ENCODE results near the gene PPIB. TPM values are rescaled to one million over a fixed set of nuclear protein-coding genes. Genes with fewer than 3 reads are reported as not detected.

Gene PPIB
- total RNA-seq, 1 donor from 2014 or later = 491 TPM

DNA sequence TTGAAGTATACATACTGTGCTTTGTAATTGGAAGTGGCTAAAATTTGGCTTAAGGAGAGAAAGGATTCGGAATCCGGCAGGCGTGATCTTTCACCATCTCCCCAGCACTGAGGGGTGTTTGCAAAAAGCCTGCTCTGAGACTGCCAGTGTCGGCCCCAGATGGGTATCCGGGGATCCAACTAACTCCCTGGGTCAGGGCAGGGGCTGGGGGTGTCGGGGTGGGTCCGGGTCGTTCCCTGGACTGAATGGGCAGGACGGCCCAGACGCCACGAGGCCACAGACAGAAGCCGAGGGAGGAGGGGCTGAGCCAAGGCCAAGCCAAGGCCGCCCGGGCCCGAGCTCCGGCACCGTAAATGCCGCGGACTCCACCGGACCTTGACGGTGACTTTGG is 349 bp downstream of the PPIB start:
- Mint-ChIP-seq H3K27me3 (no peaks in the 10 kb centered on the region), H3K9me3 (ENCODE audit: low read depth) (no peaks in the 10 kb centered on the region), H3K4me3 (ENCODE audit: low read depth) (peak overlapping the region; percentile 92), H3K4me1 (ENCODE audit: low read depth) (peaks cover 28% of the 10 kb centered on the region), H3K27ac (peak overlapping the region; percentile 86), H3K36me3 (ENCODE audit: insufficient read depth) (peaks cover 19% of the 10 kb centered on the region)
- no peak for TF ChIP-seq CTCF (IDR thresholded peaks at IDR 0.05; ENCODE audit: unreplicated experiment)
- DNase-seq (ENCODE audit: low spot score, unreplicated experiment) = no peak

GRCh38 chr15:64161688-64162477 is 939 bp downstream of the PPIB start:
- peaks cover 22% of the 10 kb centered on the region for H3K36me3 Mint-ChIP-seq (ENCODE audit: insufficient read depth)
- H3K9me3 Mint-ChIP-seq (ENCODE audit: low read depth) = no peaks in the 10 kb centered on the region
- DNase-seq (ENCODE audit: low spot score, unreplicated experiment) = no peak
- peak overlapping the region; percentile 92 for H3K4me3 Mint-ChIP-seq (ENCODE audit: low read depth)
- peak overlapping the region; percentile 86 for H3K27ac Mint-ChIP-seq
- no peak for TF ChIP-seq CTCF (IDR thresholded peaks at IDR 0.05; ENCODE audit: unreplicated experiment)
- peaks cover 28% of the 10 kb centered on the region for H3K4me1 Mint-ChIP-seq (ENCODE audit: low read depth)
- no peaks in the 10 kb centered on the region for H3K27me3 Mint-ChIP-seq

DNA sequence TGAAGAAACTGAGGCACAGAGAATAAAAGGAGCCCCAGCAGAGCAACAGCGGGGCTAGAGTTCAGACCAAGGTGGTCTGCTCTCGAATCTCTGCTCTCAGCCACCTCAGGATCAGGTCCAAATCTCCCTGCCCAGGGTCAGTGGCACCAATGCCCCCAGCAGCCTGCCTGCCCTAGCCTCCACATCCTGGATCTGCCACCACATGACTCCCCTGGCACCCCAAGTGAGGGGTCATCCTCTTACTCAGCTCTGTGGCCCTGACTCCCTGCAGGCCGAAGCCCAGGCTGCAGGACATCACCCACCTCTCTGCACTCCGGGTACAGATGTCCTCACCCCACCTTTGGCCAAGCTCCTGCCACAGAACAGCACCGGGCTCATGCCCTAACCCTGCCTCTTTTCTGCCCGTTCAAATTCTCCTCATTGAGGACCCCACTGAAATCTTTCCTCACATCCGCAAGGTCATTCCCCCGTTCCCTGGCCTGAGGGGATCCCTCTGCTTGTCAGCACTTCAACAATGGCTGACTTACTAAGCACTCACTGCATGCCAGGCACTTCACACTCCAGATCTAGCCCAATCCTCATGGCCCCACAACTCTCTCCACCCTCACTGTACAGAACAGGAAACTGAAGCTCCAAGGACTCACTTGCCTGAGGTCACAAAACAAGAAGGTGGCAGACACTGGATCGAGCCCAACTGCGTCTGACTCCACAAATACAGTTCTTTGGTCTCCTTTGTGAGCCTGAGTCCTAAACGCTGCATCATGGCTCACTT is 4.3 kb downstream of the PPIB start:
- H3K4me1 Mint-ChIP-seq (ENCODE audit: low read depth) = peaks cover 22% of the 10 kb centered on the region
- no peak for DNase-seq (ENCODE audit: low spot score, unreplicated experiment)
- H3K27me3 Mint-ChIP-seq = peaks cover under 1% of the 10 kb centered on the region
- peak overlapping the region; percentile 79 for H3K27ac Mint-ChIP-seq
- no peak overlapping the region for H3K4me3 Mint-ChIP-seq (ENCODE audit: low read depth)
- peaks cover 27% of the 10 kb centered on the region for H3K36me3 Mint-ChIP-seq (ENCODE audit: insufficient read depth)
- H3K9me3 Mint-ChIP-seq (ENCODE audit: low read depth) = no peaks in the 10 kb centered on the region
- TF ChIP-seq CTCF (IDR thresholded peaks at IDR 0.05; ENCODE audit: unreplicated experiment) = no peak

GRCh38 chr15:64157599-64158125 is 5.2 kb downstream of the PPIB start:
- peak overlapping the region; percentile 79 for H3K27ac Mint-ChIP-seq
- peaks cover 27% of the 10 kb centered on the region for H3K36me3 Mint-ChIP-seq (ENCODE audit: insufficient read depth)
- no peak for TF ChIP-seq CTCF (IDR thresholded peaks at IDR 0.05; ENCODE audit: unreplicated experiment)
- DNase-seq (ENCODE audit: low spot score, unreplicated experiment) = no peak
- H3K9me3 Mint-ChIP-seq (ENCODE audit: low read depth) = no peaks in the 10 kb centered on the region
- peaks cover 21% of the 10 kb centered on the region for H3K4me1 Mint-ChIP-seq (ENCODE audit: low read depth)
- peaks cover 10% of the 10 kb centered on the region for H3K27me3 Mint-ChIP-seq
- no peak overlapping the region for H3K4me3 Mint-ChIP-seq (ENCODE audit: low read depth)

- TF ChIP-seq CTCF (IDR thresholded peaks at IDR 0.05; ENCODE audit: unreplicated experiment) = no peak
- H3K36me3 Mint-ChIP-seq (ENCODE audit: insufficient read depth) = peaks cover 25% of the 10 kb centered on the region
- peaks cover 13% of the 10 kb centered on the region for H3K27me3 Mint-ChIP-seq
- H3K9me3 Mint-ChIP-seq (ENCODE audit: low read depth) = no peaks in the 10 kb centered on the region
- no peak overlapping the region for H3K4me3 Mint-ChIP-seq (ENCODE audit: low read depth)
- H3K4me1 Mint-ChIP-seq (ENCODE audit: low read depth) = peaks cover 19% of the 10 kb centered on the region
- no peak overlapping the region for H3K27ac Mint-ChIP-seq
- no peak for DNase-seq (ENCODE audit: low spot score, unreplicated experiment)
These were observed 6.0 kb downstream of the PPIB start for GRCh38 chr15:64156652-64157331.
